Chondrocyte (in vitro differentiated cells): Measurements from ENCODE around the gene DPP6. TPM values are rescaled to one million over a fixed set of nuclear protein-coding genes. Genes with fewer than 3 reads are reported as not detected.

Source experiments
- DNase-seq: peaks from one replicate; pipeline ENCODE4 v3.0.0; 2021; ENCODE audit warnings: mixed read lengths, low spot score
- H3K27ac Mint-ChIP-seq: one replicate; pipeline ENCODE4 v1.8.0; 2021; ENCODE audit warnings: mild to moderate bottlenecking, moderate library complexity, mixed read lengths; ENCODE audit not compliant: unreplicated experiment
- H3K27me3 Mint-ChIP-seq: 2 replicates; pipeline ENCODE4 v1.8.0; 2021; ENCODE audit warnings: low read depth, mixed read lengths
- H3K36me3 Mint-ChIP-seq: 2 replicates; pipeline ENCODE4 v1.8.0; 2021; ENCODE audit warnings: low read depth, mixed read lengths
- H3K4me1 Mint-ChIP-seq: 2 replicates; pipeline ENCODE4 v1.8.0; 2021; ENCODE audit warnings: low read depth, mild to moderate bottlenecking, mixed read lengths
- H3K4me3 Mint-ChIP-seq: one replicate; pipeline ENCODE4 v1.8.0; 2021; ENCODE audit warnings: mild to moderate bottlenecking, moderate library complexity, mixed read lengths; ENCODE audit not compliant: unreplicated experiment
- H3K9me3 Mint-ChIP-seq: 2 replicates; pipeline ENCODE4 v1.8.0; 2021; ENCODE audit warnings: low read depth, mixed read lengths
- total RNA-seq: library from RNA; stranded (reverse); gene quantifications from 3 replicates; pipeline ENCODE4 v1.2.1, GENCODE V29; 2021
- TF ChIP-seq, protein P1 (sequence below): fragments of 200-600 bp; sonication (generic); IDR thresholded peaks from 2 replicates; pipeline ENCODE4 v1.5.0; 2021; ENCODE audit warnings: antibody characterized with exemption, mild to moderate bottlenecking, moderate library complexity

Gene DPP6
- total RNA-seq, 1 donor from 2014 or later: not detected

DNA sequence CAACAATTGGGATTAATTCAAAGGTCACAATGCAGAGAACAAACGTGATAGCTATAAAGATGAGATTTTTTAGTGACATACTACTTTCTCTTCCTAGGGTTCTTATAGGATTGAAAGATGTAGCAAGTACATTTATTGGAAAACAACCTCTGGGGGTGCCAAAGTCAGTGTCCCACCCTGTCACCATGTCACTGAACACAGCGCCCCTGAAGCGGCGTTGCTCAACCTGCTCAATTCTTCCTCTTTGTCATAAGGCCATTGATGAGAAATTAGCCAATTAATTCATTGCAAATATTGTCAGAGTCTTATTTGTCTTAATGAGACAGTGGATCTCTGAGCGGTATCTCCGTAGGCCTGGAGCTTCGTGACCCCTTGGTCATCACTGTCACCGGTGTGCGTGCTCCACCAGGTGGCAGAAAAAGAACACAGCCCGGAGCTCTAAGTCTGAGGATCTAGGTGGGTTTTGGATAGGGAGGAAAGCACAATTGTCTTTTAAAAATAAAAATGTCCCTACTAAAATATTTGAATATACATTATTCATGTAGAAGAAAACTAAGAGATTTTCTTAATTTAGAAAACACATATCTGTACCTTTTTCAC lies 588.2 kb downstream of the DPP6 start:
- Mint-ChIP-seq H3K9me3 (peaks cover 43% of the 10 kb centered on the region), H3K4me3 (no peak overlapping the region), H3K4me1 (no peaks in the 10 kb centered on the region), H3K27me3 (no peaks in the 10 kb centered on the region), H3K27ac (no peak overlapping the region), H3K36me3 (no peaks in the 10 kb centered on the region)
- TF ChIP-seq, protein P1, sequence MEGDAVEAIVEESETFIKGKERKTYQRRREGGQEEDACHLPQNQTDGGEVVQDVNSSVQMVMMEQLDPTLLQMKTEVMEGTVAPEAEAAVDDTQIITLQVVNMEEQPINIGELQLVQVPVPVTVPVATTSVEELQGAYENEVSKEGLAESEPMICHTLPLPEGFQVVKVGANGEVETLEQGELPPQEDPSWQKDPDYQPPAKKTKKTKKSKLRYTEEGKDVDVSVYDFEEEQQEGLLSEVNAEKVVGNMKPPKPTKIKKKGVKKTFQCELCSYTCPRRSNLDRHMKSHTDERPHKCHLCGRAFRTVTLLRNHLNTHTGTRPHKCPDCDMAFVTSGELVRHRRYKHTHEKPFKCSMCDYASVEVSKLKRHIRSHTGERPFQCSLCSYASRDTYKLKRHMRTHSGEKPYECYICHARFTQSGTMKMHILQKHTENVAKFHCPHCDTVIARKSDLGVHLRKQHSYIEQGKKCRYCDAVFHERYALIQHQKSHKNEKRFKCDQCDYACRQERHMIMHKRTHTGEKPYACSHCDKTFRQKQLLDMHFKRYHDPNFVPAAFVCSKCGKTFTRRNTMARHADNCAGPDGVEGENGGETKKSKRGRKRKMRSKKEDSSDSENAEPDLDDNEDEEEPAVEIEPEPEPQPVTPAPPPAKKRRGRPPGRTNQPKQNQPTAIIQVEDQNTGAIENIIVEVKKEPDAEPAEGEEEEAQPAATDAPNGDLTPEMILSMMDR: no peak
- DNase-seq: no peak

GRCh38 chr7:154640917-154641316 lies 588.7 kb downstream of the DPP6 start:
- no peak for DNase-seq
- TF ChIP-seq, protein P1: no peak
- no peaks in the 10 kb centered on the region for H3K36me3 Mint-ChIP-seq
- no peaks in the 10 kb centered on the region for H3K27me3 Mint-ChIP-seq
- H3K4me1 Mint-ChIP-seq: no peaks in the 10 kb centered on the region
- no peak overlapping the region for H3K27ac Mint-ChIP-seq
- H3K9me3 Mint-ChIP-seq: peaks cover 41% of the 10 kb centered on the region
- no peak overlapping the region for H3K4me3 Mint-ChIP-seq

DNA sequence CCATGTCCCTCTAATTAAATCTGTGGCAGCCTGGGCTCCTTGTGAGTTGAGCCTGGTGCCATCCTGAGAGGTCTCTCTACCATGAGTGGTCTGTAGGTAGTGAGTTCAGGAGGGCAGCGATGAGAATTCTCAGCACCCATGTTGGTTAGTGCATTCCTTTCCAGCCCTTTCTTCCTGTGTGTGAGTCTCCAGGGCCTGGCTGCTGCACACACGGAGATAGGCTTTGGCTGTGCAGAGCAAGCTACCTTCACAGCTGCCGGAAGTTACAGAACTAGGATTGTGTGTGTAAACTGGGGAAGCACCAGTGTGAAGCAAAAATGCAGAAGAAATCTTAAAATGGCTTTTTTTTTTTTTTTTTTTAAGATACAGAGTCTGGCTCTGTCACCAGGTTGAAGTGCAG lies 592.2 kb downstream of the DPP6 start:
- H3K4me3 Mint-ChIP-seq: no peak overlapping the region
- TF ChIP-seq, protein P1: no peak
- peaks cover 39% of the 10 kb centered on the region for H3K9me3 Mint-ChIP-seq
- H3K4me1 Mint-ChIP-seq: no peaks in the 10 kb centered on the region
- H3K27me3 Mint-ChIP-seq: no peaks in the 10 kb centered on the region
- H3K36me3 Mint-ChIP-seq: no peaks in the 10 kb centered on the region
- DNase-seq: no peak
- no peak overlapping the region for H3K27ac Mint-ChIP-seq

DNA sequence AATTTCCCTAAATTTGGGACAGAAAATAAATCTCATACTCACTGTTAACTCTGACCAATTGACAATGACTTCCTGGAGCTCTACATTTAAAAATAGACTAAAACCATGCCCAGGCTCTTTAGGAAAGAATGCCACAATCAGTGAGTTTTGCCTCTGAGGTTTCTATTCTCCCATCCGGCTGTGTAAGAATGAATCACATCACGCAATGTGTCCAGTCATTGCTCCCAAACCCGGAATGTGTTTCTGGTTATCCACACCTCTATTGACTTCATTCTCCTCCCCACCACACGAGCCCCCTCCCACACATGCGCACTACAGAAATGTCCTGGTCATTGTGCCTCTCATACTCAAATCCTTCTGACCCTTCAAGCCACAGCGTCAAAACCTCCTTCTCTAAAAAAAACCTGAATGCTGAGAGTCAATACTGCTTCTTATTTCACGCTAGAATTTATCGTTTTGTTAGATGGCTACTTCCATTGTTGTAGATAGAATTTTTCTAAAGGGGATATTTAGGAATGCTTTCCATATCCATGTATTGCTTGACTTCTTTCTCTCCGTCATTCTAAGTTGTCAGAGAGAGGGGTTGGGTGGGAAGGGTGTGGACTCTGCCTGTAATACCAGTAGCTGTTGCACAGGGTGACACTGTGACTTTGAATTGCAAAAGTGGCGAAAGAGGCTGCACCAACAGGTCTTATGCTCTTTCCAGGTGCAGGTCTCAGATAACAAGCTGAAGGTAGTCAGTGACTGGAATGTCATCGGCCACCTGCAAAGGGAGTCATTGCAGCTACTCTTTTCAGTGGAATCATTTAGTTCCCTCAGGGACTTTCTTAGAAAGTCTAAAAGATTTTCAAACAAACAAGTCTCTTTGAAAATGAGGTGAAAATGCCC lies 594.2 kb downstream of the DPP6 start:
- Mint-ChIP-seq H3K4me3 (no peak overlapping the region), H3K27me3 (no peaks in the 10 kb centered on the region), H3K9me3 (peaks cover 49% of the 10 kb centered on the region), H3K27ac (no peak overlapping the region), H3K36me3 (no peaks in the 10 kb centered on the region), H3K4me1 (no peaks in the 10 kb centered on the region)
- TF ChIP-seq, protein P1: no peak
- DNase-seq: no peak

- no peak overlapping the region for H3K27ac Mint-ChIP-seq
- TF ChIP-seq, protein P1: no peak
Observed at GRCh38 chr7:154647625-154648024, 595.4 kb downstream of the DPP6 start.

More at GRCh38 chr7:154647625-154648024, 595.4 kb downstream of the DPP6 start:
- H3K4me3 Mint-ChIP-seq: no peak overlapping the region
- H3K4me1 Mint-ChIP-seq: no peaks in the 10 kb centered on the region
- H3K27me3 Mint-ChIP-seq: no peaks in the 10 kb centered on the region
- peaks cover 53% of the 10 kb centered on the region for H3K9me3 Mint-ChIP-seq
- H3K36me3 Mint-ChIP-seq: no peaks in the 10 kb centered on the region
- DNase-seq: no peak
